Spleen (tissue), 7 donors: Measurements from ENCODE around the gene RERE.

Experiments used
- POLR2A ChIP-seq, 3 donors: fragments of 450-650 bp; IDR thresholded peaks; one replicate each; pipeline ENCODE4 v1.5.1; 2017; ENCODE audit warnings: antibody characterized with exemption in 3 of 3, mild to moderate bottlenecking in 1 of 3
- POLR2AphosphoS5 ChIP-seq, 3 donors: sonication (generic); formaldehyde crosslinking; IDR thresholded peaks; one replicate each; pipeline ENCODE4 v1.5.1; 2017; ENCODE audit warnings: antibody characterized with exemption in 3 of 3
- TF ChIP-seq, protein P1 (sequence below), 11 experiments: fragments of 200-600 bp in 7 of 11; fragments of 450-650 bp in 4 of 11; sonication (generic) in 4 of 11; IDR thresholded peaks in 8 of 11; conservative IDR thresholded peaks in 3 of 11; 1 replicate in 7 of 11; 2 replicates in 4 of 11; pipeline versions ENCODE4 v1.4.0 to v1.8.0; 2016 to 2021; ENCODE audit warnings: antibody characterized with exemption in 11 of 11, inconsistent platforms in 4 of 11, mild to moderate bottlenecking in 1 of 11
- donor health status: DM: no; HTN: no; CAD: no; lungs with moderate emphysema.
- donor health status: DM: no; HTN: no; CAD: no.
- donor health status: DM: no; HTN: no; CAD: no.

DNA sequence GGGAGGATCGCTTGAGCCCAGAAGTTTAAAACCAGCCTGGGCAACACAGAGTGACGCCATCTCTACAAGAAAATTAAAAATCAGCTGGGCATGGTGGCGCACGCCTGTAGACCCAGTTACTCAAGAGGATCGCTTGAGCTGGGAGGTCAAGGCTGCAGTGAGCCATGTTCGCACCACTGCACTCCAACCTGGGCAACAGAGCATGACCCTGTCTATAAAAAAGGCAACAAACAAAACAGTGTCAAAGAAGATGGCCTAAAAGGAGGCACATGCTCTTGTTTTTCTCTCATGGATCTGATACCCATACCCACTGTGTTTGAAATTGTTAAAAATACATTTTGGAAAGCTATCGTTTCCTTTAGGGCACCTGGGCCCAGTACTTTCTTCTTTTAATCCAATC lies 307.9 kb downstream of the RERE start:
- TF ChIP-seq POLR2A (IDR thresholded peaks at IDR 0.05) (no peak), POLR2AphosphoS5 (IDR thresholded peaks at IDR 0.05) (no peak)
- TF ChIP-seq, protein P1, sequence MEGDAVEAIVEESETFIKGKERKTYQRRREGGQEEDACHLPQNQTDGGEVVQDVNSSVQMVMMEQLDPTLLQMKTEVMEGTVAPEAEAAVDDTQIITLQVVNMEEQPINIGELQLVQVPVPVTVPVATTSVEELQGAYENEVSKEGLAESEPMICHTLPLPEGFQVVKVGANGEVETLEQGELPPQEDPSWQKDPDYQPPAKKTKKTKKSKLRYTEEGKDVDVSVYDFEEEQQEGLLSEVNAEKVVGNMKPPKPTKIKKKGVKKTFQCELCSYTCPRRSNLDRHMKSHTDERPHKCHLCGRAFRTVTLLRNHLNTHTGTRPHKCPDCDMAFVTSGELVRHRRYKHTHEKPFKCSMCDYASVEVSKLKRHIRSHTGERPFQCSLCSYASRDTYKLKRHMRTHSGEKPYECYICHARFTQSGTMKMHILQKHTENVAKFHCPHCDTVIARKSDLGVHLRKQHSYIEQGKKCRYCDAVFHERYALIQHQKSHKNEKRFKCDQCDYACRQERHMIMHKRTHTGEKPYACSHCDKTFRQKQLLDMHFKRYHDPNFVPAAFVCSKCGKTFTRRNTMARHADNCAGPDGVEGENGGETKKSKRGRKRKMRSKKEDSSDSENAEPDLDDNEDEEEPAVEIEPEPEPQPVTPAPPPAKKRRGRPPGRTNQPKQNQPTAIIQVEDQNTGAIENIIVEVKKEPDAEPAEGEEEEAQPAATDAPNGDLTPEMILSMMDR (IDR thresholded peaks at IDR 0.05 in 8 of 11, conservative IDR thresholded peaks at IDR 0.05 in 3 of 11) = no peak
